ENCODE data around the gene TMEM270. TPM values are rescaled to one million over a fixed set of nuclear protein-coding genes. Genes with fewer than 3 reads are reported as not detected.

TMEM270 gene
- 0.10 to 0.28 TPM (median 0.13 TPM) in 3 of 5 replicates, not detected in the others for total RNA-seq (2022; extraction: Qiagen RNA extraction)

GRCh38 chr7:73860859-73861258 is at the start of gene TMEM270:
TMEM270 (plus strand) TSS chr7:73861159; CDS start chr7:73861195, 36 bp downstream.

GRCh38 chr7:73830681-73831583 is 30.0 kb upstream of the TMEM270 start, which contains the start of gene CLDN4:
CLDN4 (plus strand) TSS chr7:73830996; CDS start chr7:73831202, 206 bp downstream.

GRCh38 chr7:73842067-73842976 is 18.6 kb upstream of the TMEM270 start, which contains the start of gene METTL27:
METTL27 (minus strand) TSS chr7:73842516; CDS start chr7:73842140, 376 bp downstream.

Other genes starting within 250 kb of the TMEM270 start
- 0.75 to 1.2 TPM (median 1.1 TPM) in 5 replicates for gene MLXIPL, start 236.6 kb upstream of the TMEM270 start, total RNA-seq (2022; extraction: Qiagen RNA extraction)
- 3.1 to 5.7 TPM (median 4.8 TPM) in 5 replicates for gene VPS37D, start 193.3 kb upstream of the TMEM270 start, total RNA-seq (2022; extraction: Qiagen RNA extraction)
- 7.5 to 10.1 TPM (median 9.8 TPM) in 5 replicates for gene DNAJC30, start 177.7 kb upstream of the TMEM270 start, total RNA-seq (2022; extraction: Qiagen RNA extraction)
- 123 to 168 TPM (median 132 TPM) in 5 replicates for gene BUD23, start 177.6 kb upstream of the TMEM270 start, total RNA-seq (2022; extraction: Qiagen RNA extraction)
- 68.6 to 73.4 TPM (median 71.1 TPM) in 5 replicates for gene STX1A, start 141.5 kb upstream of the TMEM270 start, total RNA-seq (2022; extraction: Qiagen RNA extraction)
- 20.5 to 27.5 TPM (median 25.9 TPM) in 5 replicates for gene ABHD11, start 122.4 kb upstream of the TMEM270 start, total RNA-seq (2022; extraction: Qiagen RNA extraction)
- gene CLDN3, start 90.9 kb upstream of the TMEM270 start, total RNA-seq (2022; extraction: Qiagen RNA extraction) = 1.6 to 3.8 TPM (median 3.4 TPM) in 5 replicates
- 3.7 to 5.3 TPM (median 4.3 TPM) in 5 replicates for gene CLDN4, start 30.2 kb upstream of the TMEM270 start, total RNA-seq (2022; extraction: Qiagen RNA extraction)
- gene METTL27, start 18.6 kb upstream of the TMEM270 start, total RNA-seq (2022; extraction: Qiagen RNA extraction) = 8.2 to 12.9 TPM (median 9.9 TPM) in 5 replicates
- gene ELN, start 167.0 kb downstream of the TMEM270 start, total RNA-seq (2022; extraction: Qiagen RNA extraction) = 0.07 to 0.23 TPM (median 0.10 TPM) in 5 replicates
- gene LIMK1, start 222.6 kb downstream of the TMEM270 start, total RNA-seq (2022; extraction: Qiagen RNA extraction) = 29.7 to 34.2 TPM (median 32.1 TPM) in 5 replicates